Panc1 (cell line): ENCODE data around the gene MCM3AP. TPM values are rescaled to one million over a fixed set of nuclear protein-coding genes. Genes with fewer than 3 reads are reported as not detected.

ENCODE experiments used
- ATAC-seq: fragments of 200-7000 bp; cut with Tn5 transposase; 2 replicates; pipeline ENCODE4 v1.9.1; 2020; ENCODE audit warnings: mild to moderate bottlenecking, moderate library complexity
- BruUV-seq: library from RNA; stranded (reverse); fragments of 400-500 nt; replicated peaks from 2 replicates; lab custom pipeline; 2021; lab: Mats Ljungman, UMichigan
- CTCF ChIA-PET: fragments of 300-600 bp; sonication (Branson Sonifier 250); formaldehyde crosslinking; loops from one replicate; lab custom pipeline; 2022; ENCODE audit warnings: antibody characterized with exemption; lab: Charles Lee
- POLR2A ChIA-PET: fragments of 300-600 bp; sonication (Branson Sonifier 250); formaldehyde crosslinking; loops from one replicate; lab custom pipeline; 2022; ENCODE audit warnings: antibody characterized with exemption; lab: Charles Lee
- DNase-seq: peaks from one replicate; pipeline ENCODE4 v3.0.0-alpha.2; 2010; ENCODE audit warnings: low read depth, low spot score
- H3K27ac ChIP-seq: 2 replicates; pipeline ENCODE4 v1.5.1; 2011; ENCODE audit warnings: mild to moderate bottlenecking, low read length, inconsistent platforms
- H3K27me3 ChIP-seq: fragments of 200-500 bp; sonication (Bioruptor generic); 2 replicates; pipeline ENCODE4 v1.6.0; 2014; ENCODE audit warnings: low read length, inconsistent platforms; ENCODE audit not compliant: control insufficient read depth, insufficient read depth
- H3K36me3 ChIP-seq: fragments of 200-500 bp; sonication (Bioruptor generic); 2 replicates; pipeline ENCODE4 v1.5.1; 2014; ENCODE audit warnings: inconsistent platforms, mild to moderate bottlenecking, low read length, moderate library complexity; ENCODE audit not compliant: control insufficient read depth, insufficient read depth
- H3K4me1 ChIP-seq: 2 replicates; pipeline ENCODE4 v1.5.1; 2011; ENCODE audit warnings: inconsistent platforms, mild to moderate bottlenecking, low read length, moderate library complexity; ENCODE audit not compliant: control insufficient read depth, insufficient read depth
- H3K4me3 ChIP-seq, 2 experiments: 2 replicates each; pipeline ENCODE4 v1.5.1; 2011 to 2012; ENCODE audit warnings: low read depth in 2 of 2, low read length in 2 of 2, mild to moderate bottlenecking in 2 of 2, inconsistent platforms in 1 of 2, moderate library complexity in 1 of 2
- H3K9me3 ChIP-seq: fragments of 200-500 bp; sonication (Bioruptor generic); 2 replicates; pipeline ENCODE4 v1.5.1; 2014; ENCODE audit warnings: low read depth, mild to moderate bottlenecking, inconsistent platforms, low read length, moderate library complexity; ENCODE audit not compliant: control insufficient read depth, insufficient read depth
- CTCF ChIP-seq: fragments of 450-650 bp; IDR thresholded peaks from 2 replicates; pipeline ENCODE4 v1.5.1; 2017; ENCODE audit warnings: mild to moderate bottlenecking
- POLR2AphosphoS5 ChIP-seq: IDR thresholded peaks from 2 replicates; pipeline ENCODE4 v1.6.1; 2012; ENCODE audit warnings: mild to moderate bottlenecking, low read depth, low read length, moderate library complexity
- REST ChIP-seq, 2 experiments: IDR thresholded peaks; 2 replicates each; pipeline ENCODE4 v1.6.1; 2011 to 2012; ENCODE audit warnings: low read depth in 2 of 2, control low read depth in 1 of 2, low read length in 1 of 2, mild to moderate bottlenecking in 1 of 2, moderate library complexity in 1 of 2; ENCODE audit not compliant: insufficient read depth in 1 of 2
- SIN3A ChIP-seq: IDR thresholded peaks from 2 replicates; pipeline ENCODE4 v1.6.1; 2012; ENCODE audit warnings: low read depth, mild to moderate bottlenecking, low read length, moderate library complexity, borderline replicate concordance; ENCODE audit not compliant: insufficient read depth
- TCF7L2 ChIP-seq: IDR thresholded peaks from 2 replicates; pipeline ENCODE4 v1.6.1; 2011; ENCODE audit warnings: mild to moderate bottlenecking, low read depth, low read length, inconsistent platforms
- in situ Hi-C: cut with HindIII; loops from 2 replicates; pipeline ENCODE4 v1.10.0; 2016; ENCODE audit warnings: low sequenced_read_pairs, low pct_unique_long_range_greater_than_20kb
- intact Hi-C: fragments of 100-400 bp; cut with micrococcal nuclease; formaldehyde crosslinking; loops from one replicate; pipeline ENCODE4 v1.10.0; 2022; ENCODE audit not compliant: unreplicated experiment
- total RNA-seq: library from RNA; stranded (reverse); gene quantifications from one replicate; pipeline ENCODE4 v1.2.1, GENCODE V29; 2021; ENCODE audit not compliant: unreplicated experiment

The MCM3AP gene
- total RNA-seq, 1 experiment from 2014 or later = 95.0 TPM

DNA sequence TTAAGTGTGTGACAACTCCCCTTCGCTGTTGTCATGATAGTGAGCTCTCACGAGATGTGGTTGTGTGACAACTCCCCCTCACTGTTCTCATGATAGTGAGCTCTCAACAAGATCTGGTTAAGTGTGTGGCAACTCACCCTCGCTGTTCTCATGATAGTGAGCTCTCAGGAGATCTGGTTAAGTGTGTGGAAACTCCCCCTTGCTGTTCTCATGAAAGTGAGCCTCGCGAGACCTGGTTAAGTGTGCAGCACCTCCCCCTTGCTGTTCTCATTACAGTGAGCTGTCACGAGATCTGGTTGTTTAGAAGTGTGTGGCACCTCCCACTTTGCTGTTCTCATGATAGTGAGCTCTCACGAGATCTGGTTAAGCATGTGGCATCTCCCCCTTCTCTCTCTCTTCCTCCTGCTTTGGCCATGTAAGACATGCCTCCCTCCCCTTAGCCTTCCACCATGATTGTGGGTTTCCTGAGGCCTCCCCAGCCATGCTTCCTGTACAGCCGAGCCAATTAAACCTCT, 31.7 kb downstream of the MCM3AP start:
- ChIA-PET CTCF (interaction anchor here (1.2 kb wide), 1 partner anchor 100 kb away, joined by 3 read pairs; no protein-coding TSS in a partner anchor), POLR2A (no interaction called here)
- ATAC-seq = no peak
- Histone ChIP-seq H3K27ac (no peak overlapping the region), H3K9me3 (no peaks in the 10 kb centered on the region), H3K4me1 (no peaks in the 10 kb centered on the region), H3K27me3 (no peaks in the 10 kb centered on the region), H3K4me3 (no peak overlapping the region), H3K36me3 (peaks cover 12% of the 10 kb centered on the region)
- intact Hi-C loops (no loop called here), in situ Hi-C loops (no loop called here)
- TF ChIP-seq TCF7L2 (no peak), REST (IDR thresholded peaks at IDR 0.05; ENCODE audit: insufficient read depth in 1 of 2, low read depth in 2 of 2, low read length in 1 of 2) (no peak), SIN3A (no peak), POLR2AphosphoS5 (no peak), CTCF (no peak)
- no peak for DNase-seq
- BruUV-seq = no TSS peak

- in situ Hi-C loops (no loop called here), intact Hi-C loops (no loop called here)
- TF ChIP-seq POLR2AphosphoS5 (no peak), CTCF (no peak), REST (IDR thresholded peaks at IDR 0.05; ENCODE audit: insufficient read depth in 1 of 2, low read depth in 2 of 2, low read length in 1 of 2) (no peak), TCF7L2 (no peak), SIN3A (no peak)
- ATAC-seq (no peak), DNase-seq (no peak)
- peaks cover 7% of the 10 kb centered on the region for H3K36me3 ChIP-seq
- no peaks in the 10 kb centered on the region for H3K27me3 ChIP-seq
- H3K4me3 ChIP-seq = no peak overlapping the region
- ChIA-PET POLR2A (no interaction called here), CTCF (interaction anchor here (1.2 kb wide), 1 partner anchor 99 kb away, joined by 3 read pairs; no protein-coding TSS in a partner anchor)
- no peaks in the 10 kb centered on the region for H3K9me3 ChIP-seq
- no peaks in the 10 kb centered on the region for H3K4me1 ChIP-seq
- H3K27ac ChIP-seq = no peak overlapping the region
- no TSS peak for BruUV-seq
Observed at GRCh38 chr21:46252840-46253239, 32.6 kb downstream of the MCM3AP start.
